ENCODE data around the gene TLCD2. TPM values are rescaled to one million over a fixed set of nuclear protein-coding genes. Genes with fewer than 3 reads are reported as not detected.

TLCD2 gene
- total RNA-seq, 1 donor from 2014 or later = 1.1 TPM

- Mint-ChIP-seq H3K27me3 (ENCODE audit: low read depth) (no peaks in the 10 kb centered on the region), H3K9me3 (no peaks in the 10 kb centered on the region), H3K4me3 (peak overlapping the region; percentile 94), H3K36me3 (ENCODE audit: low read depth) (no peaks in the 10 kb centered on the region), H3K4me1 (peaks cover 35% of the 10 kb centered on the region), H3K27ac (ENCODE audit: unreplicated experiment) (peak overlapping the region; percentile 99)
- DNase-seq (ENCODE audit: low read depth, low spot score) = peak; percentile 99
- no peak for TF ChIP-seq CTCF (conservative IDR thresholded peaks at IDR 0.05)
Measured at GRCh38 chr17:1716076-1716911, 6.1 kb upstream of the TLCD2 start.

GRCh38 chr17:1715803-1716075, 5.6 kb upstream of the TLCD2 start:
- no peak overlapping the region for H3K27ac Mint-ChIP-seq (ENCODE audit: unreplicated experiment)
- H3K36me3 Mint-ChIP-seq (ENCODE audit: low read depth) = no peaks in the 10 kb centered on the region
- DNase-seq (ENCODE audit: low read depth, low spot score) = no peak
- H3K4me3 Mint-ChIP-seq = peak overlapping the region; percentile 94
- peaks cover 5% of the 10 kb centered on the region for H3K27me3 Mint-ChIP-seq (ENCODE audit: low read depth)
- TF ChIP-seq CTCF (conservative IDR thresholded peaks at IDR 0.05) = no peak
- peaks cover 32% of the 10 kb centered on the region for H3K4me1 Mint-ChIP-seq
- no peaks in the 10 kb centered on the region for H3K9me3 Mint-ChIP-seq

GRCh38 chr17:1714980-1715802, 5.0 kb upstream of the TLCD2 start:
- Mint-ChIP-seq H3K27me3 (ENCODE audit: low read depth) (peaks cover 10% of the 10 kb centered on the region), H3K4me3 (peak overlapping the region; percentile 87), H3K4me1 (peaks cover 30% of the 10 kb centered on the region), H3K27ac (ENCODE audit: unreplicated experiment) (peak overlapping the region; percentile 75), H3K9me3 (no peaks in the 10 kb centered on the region), H3K36me3 (ENCODE audit: low read depth) (no peaks in the 10 kb centered on the region)
- DNase-seq (ENCODE audit: low read depth, low spot score) = peak; percentile 35
- TF ChIP-seq CTCF (conservative IDR thresholded peaks at IDR 0.05) = no peak

GRCh38 chr17:1714427-1714979, 4.3 kb upstream of the TLCD2 start:
- Mint-ChIP-seq H3K27me3 (ENCODE audit: low read depth) (peaks cover 10% of the 10 kb centered on the region), H3K27ac (ENCODE audit: unreplicated experiment) (peak overlapping the region; percentile 95), H3K4me1 (peaks cover 30% of the 10 kb centered on the region), H3K9me3 (no peaks in the 10 kb centered on the region), H3K36me3 (ENCODE audit: low read depth) (no peaks in the 10 kb centered on the region), H3K4me3 (peak overlapping the region; percentile 87)
- no peak for TF ChIP-seq CTCF (conservative IDR thresholded peaks at IDR 0.05)
- DNase-seq (ENCODE audit: low read depth, low spot score) = peak; percentile 86

DNA sequence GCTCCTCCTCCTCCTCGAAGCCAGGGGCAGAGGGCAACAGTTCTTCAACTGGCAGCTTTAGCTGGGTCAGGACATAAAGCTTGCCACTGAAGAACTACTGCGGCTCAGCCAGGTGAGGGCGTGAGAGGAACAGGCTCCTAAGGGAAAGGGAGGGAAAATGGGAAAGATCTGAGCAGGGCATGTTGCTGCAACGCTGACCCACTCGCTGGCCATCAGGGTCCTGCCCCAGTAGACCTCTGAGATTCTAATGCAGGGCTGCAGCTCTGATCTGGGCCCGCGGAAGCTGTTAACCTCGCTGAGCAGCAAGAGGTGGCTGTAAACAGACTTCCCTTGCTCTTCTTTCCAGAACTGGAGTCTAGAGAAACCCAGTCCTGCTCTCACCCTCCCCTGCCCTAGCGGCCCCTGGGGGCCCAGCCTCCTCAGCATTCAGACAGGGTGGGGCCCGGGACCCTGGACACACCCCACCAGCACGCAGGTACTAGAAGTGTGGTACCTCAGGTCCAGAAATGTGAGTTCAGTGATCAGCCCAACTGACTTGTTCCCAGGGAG, 3.8 kb upstream of the TLCD2 start:
- H3K27me3 Mint-ChIP-seq (ENCODE audit: low read depth) = peaks cover 11% of the 10 kb centered on the region
- peak; percentile 56 for TF ChIP-seq CTCF (conservative IDR thresholded peaks at IDR 0.05)
- no peaks in the 10 kb centered on the region for H3K36me3 Mint-ChIP-seq (ENCODE audit: low read depth)
- H3K27ac Mint-ChIP-seq (ENCODE audit: unreplicated experiment) = peak overlapping the region; percentile 95
- H3K4me3 Mint-ChIP-seq = peak overlapping the region; percentile 87
- DNase-seq (ENCODE audit: low read depth, low spot score) = peak; percentile 41
- no peaks in the 10 kb centered on the region for H3K9me3 Mint-ChIP-seq
- peaks cover 30% of the 10 kb centered on the region for H3K4me1 Mint-ChIP-seq
